ENCODE data around the gene UGT2B11. TPM values are rescaled to one million over a fixed set of nuclear protein-coding genes. Genes with fewer than 3 reads are reported as not detected.
"Not testable (repeated sequence)": the region's sequence is repeated elsewhere in the genome, so short reads cannot be mapped to it uniquely, and the experiment has no call there.

The UGT2B11 gene
- total RNA-seq, 1 donor from 2014 or later = not detected

- H3K4me1 Mint-ChIP-seq (ENCODE audit: unreplicated experiment); DNase-seq (ENCODE audit: extremely low spot score, unreplicated experiment); H3K27ac Mint-ChIP-seq (ENCODE audit: unreplicated experiment); H3K36me3 Mint-ChIP-seq (ENCODE audit: unreplicated experiment); H3K9me3 Mint-ChIP-seq (ENCODE audit: unreplicated experiment); H3K4me3 Mint-ChIP-seq (ENCODE audit: unreplicated experiment): not testable (repeated sequence)
- TF ChIP-seq CTCF (IDR thresholded peaks at IDR 0.05) = peak; percentile 69
- peaks cover 11% of the 10 kb centered on the region for H3K27me3 Mint-ChIP-seq (ENCODE audit: unreplicated experiment)
Measured at GRCh38 chr4:69170233-69171134, 44.1 kb downstream of the UGT2B11 start.

- H3K27ac Mint-ChIP-seq (ENCODE audit: unreplicated experiment); H3K9me3 Mint-ChIP-seq (ENCODE audit: unreplicated experiment); H3K27me3 Mint-ChIP-seq (ENCODE audit: unreplicated experiment); DNase-seq (ENCODE audit: extremely low spot score, unreplicated experiment); H3K36me3 Mint-ChIP-seq (ENCODE audit: unreplicated experiment); H3K4me1 Mint-ChIP-seq (ENCODE audit: unreplicated experiment); H3K4me3 Mint-ChIP-seq (ENCODE audit: unreplicated experiment): not testable (repeated sequence)
Measured at GRCh38 chr4:69169171-69169570, 45.4 kb downstream of the UGT2B11 start.

GRCh38 chr4:69167300-69167699, 47.2 kb downstream of the UGT2B11 start:
- Mint-ChIP-seq H3K27ac (ENCODE audit: unreplicated experiment) (no peak overlapping the region), H3K4me1 (ENCODE audit: unreplicated experiment) (no peaks in the 10 kb centered on the region), H3K4me3 (ENCODE audit: unreplicated experiment) (no peak overlapping the region), H3K27me3 (ENCODE audit: unreplicated experiment) (peaks cover 8% of the 10 kb centered on the region), H3K36me3 (ENCODE audit: unreplicated experiment) (no peaks in the 10 kb centered on the region), H3K9me3 (ENCODE audit: unreplicated experiment) (peaks cover 4% of the 10 kb centered on the region)
- no peak for DNase-seq (ENCODE audit: extremely low spot score, unreplicated experiment)
- no peak for TF ChIP-seq CTCF (IDR thresholded peaks at IDR 0.05)

GRCh38 chr4:69166376-69166775, 48.2 kb downstream of the UGT2B11 start:
- not testable (repeated sequence) for H3K4me3 Mint-ChIP-seq (ENCODE audit: unreplicated experiment); DNase-seq (ENCODE audit: extremely low spot score, unreplicated experiment); H3K36me3 Mint-ChIP-seq (ENCODE audit: unreplicated experiment)

GRCh38 chr4:69165707-69166106, 48.8 kb downstream of the UGT2B11 start:
- H3K4me1 Mint-ChIP-seq (ENCODE audit: unreplicated experiment) = not testable (repeated sequence)

More at GRCh38 chr4:69166376-69166775, 48.2 kb downstream of the UGT2B11 start:
- not testable (repeated sequence) for H3K27ac Mint-ChIP-seq (ENCODE audit: unreplicated experiment); H3K4me1 Mint-ChIP-seq (ENCODE audit: unreplicated experiment); H3K27me3 Mint-ChIP-seq (ENCODE audit: unreplicated experiment); H3K9me3 Mint-ChIP-seq (ENCODE audit: unreplicated experiment)

GRCh38 chr4:69156913-69157312, 57.6 kb downstream of the UGT2B11 start:
- H3K27me3 Mint-ChIP-seq (ENCODE audit: unreplicated experiment) = peaks cover 5% of the 10 kb centered on the region

More at GRCh38 chr4:69165707-69166106, 48.8 kb downstream of the UGT2B11 start:
- not testable (repeated sequence) for H3K9me3 Mint-ChIP-seq (ENCODE audit: unreplicated experiment); H3K4me3 Mint-ChIP-seq (ENCODE audit: unreplicated experiment); H3K36me3 Mint-ChIP-seq (ENCODE audit: unreplicated experiment); DNase-seq (ENCODE audit: extremely low spot score, unreplicated experiment); H3K27ac Mint-ChIP-seq (ENCODE audit: unreplicated experiment); H3K27me3 Mint-ChIP-seq (ENCODE audit: unreplicated experiment)

More at GRCh38 chr4:69156913-69157312, 57.6 kb downstream of the UGT2B11 start:
- no peak overlapping the region for H3K27ac Mint-ChIP-seq (ENCODE audit: unreplicated experiment)
- no peaks in the 10 kb centered on the region for H3K36me3 Mint-ChIP-seq (ENCODE audit: unreplicated experiment)
- H3K9me3 Mint-ChIP-seq (ENCODE audit: unreplicated experiment) = no peaks in the 10 kb centered on the region
- H3K4me1 Mint-ChIP-seq (ENCODE audit: unreplicated experiment) = no peaks in the 10 kb centered on the region
- DNase-seq (ENCODE audit: extremely low spot score, unreplicated experiment) = no peak
- TF ChIP-seq CTCF (IDR thresholded peaks at IDR 0.05) = peak; percentile 23
- no peak overlapping the region for H3K4me3 Mint-ChIP-seq (ENCODE audit: unreplicated experiment)
